OCI-M2 (cell line): ENCODE results near the gene AIMP2.
A peak's percentile ranks its signal among the peaks of the same experiment; 100 is the strongest.
"Not testable (repeated sequence)": the region's sequence is repeated elsewhere in the genome, so short reads cannot be mapped to it uniquely, and the experiment has no call there.

Experiments
- DNase-seq: peaks from one replicate; lab custom pipeline; 2025; ENCODE audit not compliant: unreplicated experiment; lab: John Stamatoyannopoulos, UW

AIMP2 gene

DNA sequence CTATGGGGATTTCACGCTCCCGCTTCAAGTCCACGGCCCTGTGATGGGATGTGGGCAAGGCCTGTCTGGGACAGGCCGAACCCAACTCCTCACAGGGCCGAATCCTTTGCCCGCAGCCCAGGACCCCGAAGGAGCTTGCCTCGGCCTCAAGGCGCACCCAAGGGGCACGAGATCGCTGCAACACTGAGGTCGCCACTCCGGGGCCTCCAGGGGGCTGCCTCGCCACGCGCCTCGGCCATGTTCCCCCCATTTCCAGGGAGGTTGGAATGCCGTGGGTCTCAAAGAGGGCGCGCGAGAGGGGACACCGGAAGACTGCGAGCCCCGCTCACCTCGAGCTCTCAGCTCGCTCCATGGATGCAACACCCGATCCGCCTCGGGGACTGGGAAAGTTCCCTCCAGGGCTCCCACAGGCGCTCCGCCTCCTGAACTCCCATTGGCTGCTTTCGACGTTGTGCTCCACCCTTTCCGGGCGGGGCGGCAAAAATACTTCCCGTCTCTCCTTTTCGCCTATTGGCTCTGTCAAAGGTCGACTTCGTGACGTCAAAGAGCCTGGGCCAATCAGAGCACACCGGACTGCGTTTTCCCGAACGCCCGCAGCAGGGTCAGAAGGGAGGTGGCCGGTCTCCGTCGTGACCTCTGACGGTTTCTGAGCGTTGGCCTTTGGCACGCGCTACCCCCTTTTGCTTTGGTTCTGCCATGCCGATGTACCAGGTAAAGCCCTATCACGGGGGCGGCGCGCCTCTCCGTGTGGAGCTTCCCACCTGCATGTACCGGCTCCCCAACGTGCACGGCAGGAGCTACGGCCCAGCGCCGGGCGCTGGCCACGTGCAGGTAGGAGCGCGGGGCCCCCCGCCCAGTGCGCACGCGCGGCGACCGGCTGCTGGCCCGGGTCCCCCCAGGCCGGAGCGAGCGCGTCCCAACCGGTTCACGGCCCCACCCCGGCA, at the start of gene AIMP2, which contains the start of gene PMS2:
Gene AIMP2 (plus strand): TSS at position 605 of the 944 bp plus-strand sequence. CDS start 92 bp downstream, at position 697.
Gene PMS2 (minus strand): TSS at position 382 of the 944 bp plus-strand sequence. CDS start 30 bp downstream, at position 352.
- peak; percentile 79 for DNase-seq

DNA sequence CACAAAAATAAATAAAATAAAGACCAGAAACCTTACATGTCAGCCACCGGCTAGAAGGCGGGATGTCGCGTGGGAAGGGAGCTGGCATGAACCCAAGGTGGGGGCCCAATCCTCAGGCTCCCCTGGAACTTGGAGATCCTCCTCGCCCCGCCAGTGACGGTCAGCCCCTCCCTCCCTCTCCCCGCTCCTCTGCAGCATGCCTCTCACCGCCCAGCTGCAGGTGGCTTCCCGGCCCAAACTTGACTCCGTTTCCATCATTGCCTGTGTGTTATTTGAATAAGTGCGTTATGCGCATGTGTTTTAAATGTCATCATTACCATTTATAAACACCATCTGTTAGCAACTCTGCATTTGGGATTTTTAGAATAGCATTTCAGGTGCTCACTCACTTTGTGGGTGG, 45.9 kb upstream of the AIMP2 start:
- not testable (repeated sequence) for DNase-seq

DNA sequence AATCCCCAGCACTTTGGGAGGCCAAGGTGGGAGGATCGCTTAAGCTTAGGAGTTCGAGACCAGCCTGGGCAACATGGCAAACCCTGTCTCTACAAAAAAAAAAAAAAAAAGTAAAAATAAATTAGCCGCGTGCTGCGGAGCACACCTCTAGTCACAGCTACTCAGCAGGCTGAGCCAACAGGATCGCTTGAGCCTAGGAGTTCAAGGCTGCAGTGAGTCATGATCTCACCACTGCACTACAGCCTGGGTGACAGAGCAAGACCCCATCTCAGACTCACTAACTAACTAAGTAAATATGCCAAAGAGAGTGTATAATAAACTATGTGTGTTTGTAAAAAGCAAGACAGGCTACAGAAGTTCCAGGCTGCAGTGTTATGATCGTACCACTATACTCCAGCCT, 45.3 kb upstream of the AIMP2 start:
- DNase-seq, result not testable (repeated sequence)

GRCh38 chr7:5970347-5970911, 38.6 kb upstream of the AIMP2 start, which contains the start of gene RSPH10B:
TSS of gene RSPH10B (minus strand) at chr7:5970689. CDS start at chr7:5967116, 3,573 bp downstream.
- not testable (repeated sequence) for DNase-seq

GRCh38 chr7:5973580-5973979, 35.5 kb upstream of the AIMP2 start:
- not testable (repeated sequence) for DNase-seq

DNA sequence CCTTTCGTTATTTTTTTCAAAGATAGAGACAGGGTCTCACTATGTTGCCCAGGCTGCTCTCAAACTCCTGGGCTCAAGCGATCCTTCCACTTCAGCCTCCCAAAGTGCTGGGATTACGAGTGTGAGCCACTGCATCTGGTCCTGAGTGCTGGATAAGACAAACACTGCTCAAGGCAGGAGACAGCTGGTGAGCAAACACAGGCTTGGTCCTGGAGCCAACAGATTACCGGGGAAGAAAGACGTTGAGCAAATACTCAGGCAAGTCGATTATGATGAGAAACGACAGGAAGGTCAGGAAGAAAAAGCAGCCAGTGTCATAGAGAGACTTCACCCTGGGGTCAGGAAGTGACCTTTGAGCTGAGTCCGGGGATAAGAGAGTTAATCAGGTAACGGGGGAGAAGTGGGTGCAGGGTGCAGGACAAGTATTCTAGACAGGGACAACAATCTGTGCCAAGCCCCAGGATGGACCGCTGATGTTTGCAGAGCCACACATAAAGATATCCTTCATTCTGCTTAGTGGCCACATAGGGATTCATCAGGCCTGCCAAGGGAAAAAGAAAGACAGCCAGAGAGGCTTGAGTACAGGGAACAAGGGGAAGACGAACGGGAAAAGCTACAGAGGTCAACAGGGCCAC, 29.3 kb upstream of the AIMP2 start:
- not testable (repeated sequence) for DNase-seq

DNA sequence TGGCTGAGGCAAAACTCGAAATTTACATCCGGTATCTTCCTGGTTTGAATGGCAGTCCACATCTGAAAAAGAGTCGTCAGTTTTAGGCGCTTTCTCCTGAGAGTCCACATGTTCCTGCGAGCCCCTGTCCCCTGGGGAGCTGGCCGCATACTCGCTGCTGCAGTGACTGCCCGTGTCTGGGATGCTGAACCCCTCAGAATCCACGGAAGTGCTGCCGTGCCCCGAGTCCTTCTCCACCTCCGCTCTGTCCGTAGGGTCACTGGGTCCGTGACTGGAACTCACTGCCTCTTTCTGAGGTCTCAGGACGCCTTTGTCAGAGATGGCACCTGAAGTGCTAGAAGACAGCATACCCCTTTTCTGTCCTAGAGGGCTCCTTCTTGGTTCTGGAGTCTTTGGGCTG, 22.0 kb upstream of the AIMP2 start:
- DNase-seq, result not testable (repeated sequence)

DNA sequence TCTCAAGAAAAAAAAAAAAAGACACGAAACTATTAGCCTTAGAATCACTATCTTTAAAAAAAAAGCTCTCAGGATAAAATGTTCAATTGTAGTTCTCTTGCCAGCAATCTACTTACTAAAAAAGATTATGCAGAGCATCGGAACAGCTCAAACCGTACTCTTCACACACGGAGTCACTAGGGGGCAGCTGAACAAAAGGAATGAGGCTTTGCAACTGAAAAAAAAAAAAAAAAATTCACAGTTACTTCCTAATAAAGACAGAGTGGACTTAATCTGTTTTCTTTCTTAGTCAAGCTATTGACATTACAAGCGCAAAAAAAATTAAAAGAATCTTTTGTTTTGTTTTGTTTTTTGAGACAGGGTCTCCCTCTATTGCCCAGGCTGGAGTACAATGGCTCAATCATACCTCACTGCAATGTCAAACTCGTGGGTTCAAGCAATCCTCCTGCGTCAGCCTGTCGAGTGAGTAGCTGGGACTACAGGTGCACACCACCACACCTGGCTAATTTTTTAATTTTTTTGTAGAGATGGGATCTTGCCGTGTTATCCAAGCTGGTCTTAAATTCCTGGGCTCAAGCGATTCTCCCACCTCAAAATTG, 11.8 kb upstream of the AIMP2 start:
- no peak for DNase-seq

DNA sequence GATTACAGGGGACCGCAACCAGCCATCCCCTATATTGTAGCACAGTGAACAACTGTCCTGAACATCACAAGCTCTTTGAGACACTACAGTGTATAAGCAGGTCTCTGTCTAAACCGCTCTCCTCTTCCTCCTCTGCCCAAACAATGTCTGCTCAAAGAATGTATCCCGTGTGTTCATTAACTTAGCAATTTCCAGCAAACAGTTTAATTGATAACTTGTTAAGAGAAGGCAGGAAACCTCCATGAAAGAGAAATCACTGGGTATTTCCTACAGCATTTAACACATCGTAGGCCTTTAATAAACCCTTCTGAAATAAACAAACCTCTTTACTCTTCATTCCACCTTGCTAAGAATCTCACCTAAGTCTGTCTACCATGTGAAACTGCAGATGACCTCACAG, 1.7 kb upstream of the AIMP2 start:
- DNase-seq, result no peak

GRCh38 chr7:6007835-6008590, 1.1 kb upstream of the AIMP2 start:
- DNase-seq, result not testable (repeated sequence)

DNA sequence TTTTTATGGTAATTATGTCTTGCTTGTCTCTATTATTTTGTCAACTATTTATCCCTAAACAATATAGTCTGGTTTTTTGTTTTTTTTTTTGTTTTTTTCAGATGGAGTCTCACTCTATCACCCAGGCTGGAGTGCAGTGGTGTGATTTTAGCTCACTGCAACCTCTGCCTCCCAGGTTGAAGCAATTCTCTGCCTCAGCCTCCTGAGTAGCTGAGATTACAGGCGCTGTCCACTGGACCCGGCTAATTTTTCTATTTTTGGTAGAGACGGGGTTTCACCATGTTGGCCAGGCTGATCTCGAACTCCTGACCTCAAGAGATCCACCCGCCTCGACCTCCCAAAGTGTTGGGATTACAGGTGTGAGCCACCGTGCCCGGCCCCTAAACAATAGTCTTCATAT, 1.3 kb downstream of the AIMP2 start:
- DNase-seq, result not testable (repeated sequence)

- no peak for DNase-seq
Observed at GRCh38 chr7:6011541-6011940, 2.5 kb downstream of the AIMP2 start.

DNA sequence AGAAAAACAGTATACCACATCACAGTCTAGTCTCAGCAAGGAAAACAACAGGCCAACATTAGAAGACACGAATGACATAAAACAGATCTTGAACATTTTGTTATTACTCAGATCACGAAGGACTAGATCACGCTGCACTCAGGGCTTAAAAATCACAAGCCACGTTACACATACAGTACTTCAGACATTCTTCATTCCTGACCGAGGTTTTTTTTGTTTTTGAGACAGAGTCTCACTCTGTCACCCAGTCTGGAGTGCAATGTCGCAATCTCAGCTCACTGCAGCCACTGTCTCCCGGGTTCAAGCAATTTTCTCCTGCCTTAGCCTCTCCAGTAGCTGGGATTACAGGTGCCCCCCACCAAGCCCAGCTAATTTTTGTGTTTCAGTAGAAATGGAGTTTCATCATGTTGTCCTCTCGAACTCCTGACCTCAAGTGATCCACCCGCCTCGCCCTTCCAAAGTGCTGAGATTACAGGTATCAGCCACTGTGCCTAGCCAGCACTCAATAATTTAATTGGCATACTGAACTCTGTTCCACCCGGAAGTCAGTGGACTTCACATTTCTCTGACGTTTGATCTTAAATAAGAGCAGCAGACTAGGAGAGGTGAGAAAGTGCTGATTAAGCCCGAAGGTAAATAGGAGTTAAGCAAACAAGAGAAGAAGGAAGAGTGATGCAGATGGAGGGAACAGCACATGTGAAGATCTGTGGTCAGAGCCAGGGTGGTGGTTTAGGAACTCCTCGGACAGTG, 3.5 kb downstream of the AIMP2 start:
- DNase-seq, result no peak

GRCh38 chr7:6015917-6016652, 7.0 kb downstream of the AIMP2 start:
- DNase-seq, result no peak

GRCh38 chr7:6016653-6016966, 7.5 kb downstream of the AIMP2 start:
- no peak for DNase-seq

DNA sequence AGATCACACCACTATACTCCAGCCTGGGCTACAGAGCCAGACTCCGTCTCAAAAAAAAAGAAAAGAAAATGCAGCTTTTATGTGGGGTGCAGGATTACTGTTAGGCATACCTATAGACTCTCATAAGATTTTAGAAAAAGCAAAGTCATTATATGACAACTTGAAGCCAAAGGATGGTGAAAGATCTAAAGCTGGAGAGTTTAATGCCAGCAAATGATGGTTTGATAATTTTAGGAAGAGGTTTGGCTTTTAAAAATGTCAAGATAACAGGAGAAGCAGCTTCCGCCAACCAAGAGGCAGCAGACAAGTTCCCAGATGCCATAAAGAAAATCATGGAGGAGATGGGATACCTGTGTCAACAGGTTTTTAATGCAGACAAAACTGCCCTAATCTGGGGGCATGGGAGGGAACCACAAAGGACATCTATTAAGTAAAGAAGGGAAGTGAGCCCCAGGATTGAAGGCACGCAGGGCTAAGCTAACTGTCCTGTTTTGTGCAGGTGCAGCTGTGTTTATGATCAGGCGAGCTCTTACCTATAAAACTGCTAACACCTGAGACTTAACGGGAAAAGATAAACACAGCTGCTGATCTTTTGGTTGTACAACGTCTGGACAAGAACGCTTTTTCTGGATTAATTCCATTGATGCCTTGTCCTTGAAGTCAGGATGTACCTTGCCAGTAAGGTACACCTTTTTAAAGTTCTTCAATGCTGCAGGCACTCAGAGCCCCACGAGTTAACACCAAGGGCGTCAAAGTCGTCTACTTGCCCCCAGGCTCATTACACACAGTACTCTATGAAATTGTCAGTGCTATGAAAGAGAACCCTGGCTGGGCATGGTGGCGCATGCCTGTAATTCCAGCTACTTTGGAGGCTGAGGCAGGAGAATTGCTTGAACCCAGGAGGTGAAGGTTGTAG, 11.6 kb downstream of the AIMP2 start:
- no peak for DNase-seq

DNA sequence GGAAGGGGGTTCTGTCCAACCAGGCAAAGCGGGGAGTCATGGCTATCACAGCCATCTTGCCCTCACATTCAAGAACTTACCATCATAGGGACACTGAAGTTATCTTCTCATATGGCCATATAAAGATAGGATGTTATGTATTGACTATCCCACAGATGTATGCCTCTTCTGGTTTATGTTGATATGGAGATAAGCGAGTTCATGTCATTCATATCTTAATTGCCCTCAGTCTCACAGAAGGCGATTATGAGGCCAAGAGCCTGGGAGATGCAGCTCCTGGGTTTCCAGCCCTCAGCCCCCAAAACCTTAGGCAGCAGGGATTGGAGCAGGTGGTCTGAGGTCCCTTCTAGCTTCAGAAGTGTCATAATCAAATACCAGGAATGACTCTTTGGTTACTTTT, 13.6 kb downstream of the AIMP2 start:
- DNase-seq, result no peak

DNA sequence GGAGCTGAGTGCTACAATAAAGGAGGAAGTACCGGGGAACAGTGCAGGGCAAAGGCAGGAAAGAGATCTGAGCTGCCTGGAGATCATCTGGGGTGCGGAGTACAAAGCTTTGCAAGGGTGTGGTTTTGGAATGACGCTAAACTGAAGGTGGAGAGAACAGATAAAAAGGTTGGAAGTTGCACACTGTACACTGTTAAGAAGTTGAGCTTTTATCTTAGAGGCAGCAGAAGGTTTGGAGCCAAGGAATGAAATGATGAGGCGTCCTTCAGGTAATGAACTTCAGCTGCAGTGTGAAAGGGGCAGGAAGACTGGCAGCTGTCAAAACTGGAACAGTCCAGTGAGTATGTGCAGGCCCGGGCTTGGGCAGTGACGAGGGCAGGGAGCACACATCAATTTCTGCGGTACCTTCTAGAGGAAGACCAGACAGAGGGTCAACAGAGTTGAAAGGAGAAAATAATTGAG, 14.9 kb downstream of the AIMP2 start:
- DNase-seq, result peak; percentile 44
